K562 (cell line): ENCODE measurements around the gene CRABP1. TPM values are rescaled to one million over a fixed set of nuclear protein-coding genes. Genes with fewer than 3 reads are reported as not detected.

ENCODE experiments used
- ATAC-seq: fragments of 200-7000 bp; cut with Tn5 transposase; 3 replicates; pipeline ENCODE4 v1.9.1; 2020; ENCODE audit warnings: moderate library complexity
- BruUV-seq: library from RNA; stranded (reverse); fragments of 400-500 nt; replicated peaks from 2 replicates; lab custom pipeline; 2021; lab: Mats Ljungman, UMichigan
- CTCF ChIA-PET: fragments of 300-600 bp; formaldehyde crosslinking; extraction: SDS; loops from one replicate; lab custom pipeline; 2021; ENCODE audit warnings: low intra/inter-chr PET ratio; lab: Yijun Ruan, JAX
- POLR2A ChIA-PET: fragments of 300-600, 350-650 bp; sonication (Branson Sonifier 250); formaldehyde crosslinking; extraction: SDS; loops from one replicate; lab custom pipeline; 2021; ENCODE audit warnings: antibody characterized with exemption, inconsistent platforms; lab: Yijun Ruan, JAX
- DNase-seq, 4 experiments: peaks; one replicate each; pipeline versions ENCODE4 v3.0.0 to v3.0.0-alpha.2; 2011 to 2018; ENCODE audit warnings: low spot score in 3 of 4, mixed read lengths in 3 of 4; ENCODE audit errors: extremely low read depth in 1 of 4
- FAIRE-seq: peaks from 2 replicates; lab custom pipeline; 2011; peaks lifted over from hg19 to GRCh38; lab: Jason Lieb, UNC
- H2AFZ ChIP-seq: 2 replicates; pipeline ENCODE4 v1.6.0; 2011; ENCODE audit warnings: low read depth, low read length, control low read depth, inconsistent platforms
- H3K27ac ChIP-seq: fragments of 200-600 bp; 3 replicates; pipeline ENCODE4 v1.8.0; 2011; ENCODE audit warnings: low read depth, mild to moderate bottlenecking, control low read depth, inconsistent platforms, low read length, moderate library complexity, mixed read lengths; ENCODE audit errors: extremely low read depth
- H3K27me3 ChIP-seq, 2 experiments: fragments of 300-600 bp in 1 of 2; 2 replicates in 1 of 2; 3 replicates in 1 of 2; pipeline versions ENCODE4 v1.6.0 to v1.8.0; 2011; ENCODE audit warnings: inconsistent platforms in 2 of 2, low read length in 2 of 2, mild to moderate bottlenecking in 1 of 2, mixed read lengths in 1 of 2, moderate library complexity in 1 of 2; ENCODE audit not compliant: control insufficient read depth in 2 of 2, insufficient read depth in 2 of 2
- H3K36me3 ChIP-seq: fragments of 300-600 bp; 3 replicates; pipeline ENCODE4 v1.8.0; 2011; ENCODE audit warnings: mild to moderate bottlenecking, low read length, inconsistent platforms; ENCODE audit not compliant: control insufficient read depth, insufficient read depth
- H3K4me1 ChIP-seq, 2 experiments: fragments of 200-600 bp in 1 of 2; replicated peaks in 1 of 2; 2 replicates in 1 of 2; 3 replicates in 1 of 2; pipeline versions ENCODE4 v1.5.1 to v1.8.0; 2011; ENCODE audit warnings: inconsistent platforms in 2 of 2, low read length in 2 of 2, mild to moderate bottlenecking in 1 of 2, mixed read lengths in 1 of 2, moderate library complexity in 1 of 2; ENCODE audit not compliant: control insufficient read depth in 2 of 2, insufficient read depth in 2 of 2
- H3K4me2 ChIP-seq: 2 replicates; pipeline ENCODE4 v1.6.1; 2011; ENCODE audit warnings: low read length, control low read depth, inconsistent platforms, mixed read lengths; ENCODE audit not compliant: insufficient read depth
- H3K4me3 ChIP-seq: fragments of 200-600 bp; sonication (generic), shearing (Covaris generic); 2 replicates; pipeline ENCODE4 v1.5.1; 2016; ENCODE audit warnings: control low read depth, inconsistent platforms
- H3K79me2 ChIP-seq: fragments of 200-600 bp; 3 replicates; pipeline ENCODE4 v1.8.0; 2011; ENCODE audit warnings: low read length, inconsistent platforms; ENCODE audit not compliant: control insufficient read depth, insufficient read depth
- H3K9ac ChIP-seq, 2 experiments: 2 replicates each; pipeline versions ENCODE4 v1.6.0 to v1.6.1; 2011; ENCODE audit warnings: low read depth in 2 of 2, low read length in 2 of 2, control low read depth in 1 of 2, inconsistent platforms in 1 of 2, mild to moderate bottlenecking in 1 of 2, mixed read lengths in 1 of 2; ENCODE audit not compliant: insufficient read depth in 1 of 2
- H3K9me1 ChIP-seq: one replicate; pipeline ENCODE4 v1.6.0; 2011; ENCODE audit warnings: inconsistent platforms, mild to moderate bottlenecking, low read length, moderate library complexity; ENCODE audit not compliant: control insufficient read depth, insufficient read depth
- H3K9me3 ChIP-seq: replicated peaks from 2 replicates; pipeline ENCODE4 v1.5.1; 2011; ENCODE audit warnings: low read depth, low read length, inconsistent platforms; ENCODE audit not compliant: control insufficient read depth, insufficient read depth
- H4K20me1 ChIP-seq: replicated peaks from 2 replicates; pipeline ENCODE4 v1.6.1; 2011; ENCODE audit warnings: low read length, inconsistent platforms, mixed read lengths; ENCODE audit not compliant: control insufficient read depth, insufficient read depth
- ARID1B ChIP-seq: fragments of 450-650 bp; IDR thresholded peaks from 2 replicates; pipeline ENCODE4 v1.6.1; 2016; ENCODE audit warnings: antibody characterized with exemption, mild to moderate bottlenecking, inconsistent platforms
- CBX8 ChIP-seq: fragments of 200-600 bp; sonication (generic); IDR thresholded peaks from 2 replicates; pipeline ENCODE4 v1.6.1; 2012; ENCODE audit warnings: borderline replicate concordance, mixed run types, low read depth, mild to moderate bottlenecking, moderate library complexity, mixed read lengths, low read length, control low read depth, inconsistent platforms; ENCODE audit not compliant: poor library complexity, severe bottlenecking; ENCODE audit errors: extremely low read depth
- EHMT2 ChIP-seq: fragments of 450-650 bp; IDR thresholded peaks from 2 replicates; pipeline ENCODE4 v1.6.1; 2018; ENCODE audit warnings: antibody characterized with exemption
- EP300 ChIP-seq: IDR thresholded peaks from 2 replicates; pipeline ENCODE4 v1.6.1; 2012; ENCODE audit warnings: low read length, improper control_type of control experiment
- ESRRA ChIP-seq: fragments of 450-650 bp; IDR thresholded peaks from 2 replicates; pipeline ENCODE4 v1.6.1; 2014; ENCODE audit warnings: low read depth, mild to moderate bottlenecking, moderate library complexity, borderline replicate concordance
- FOXA1 ChIP-seq: fragments of 450-650 bp; IDR thresholded peaks from 2 replicates; pipeline ENCODE4 v1.6.1; 2016; ENCODE audit warnings: mild to moderate bottlenecking, borderline replicate concordance
- KLF16 ChIP-seq: IDR thresholded peaks from 2 replicates; pipeline ENCODE4 v1.6.1; 2016; ENCODE audit warnings: antibody characterized with exemption
- LARP7 ChIP-seq: fragments of 450-650 bp; IDR thresholded peaks from 2 replicates; pipeline ENCODE4 v1.6.1; 2016
- SMARCA4 ChIP-seq: fragments of 450-650 bp; IDR thresholded peaks from 2 replicates; pipeline ENCODE4 v1.6.1; 2016
- SNIP1 ChIP-seq: fragments of 450-650 bp; IDR thresholded peaks from 2 replicates; pipeline ENCODE4 v1.7.1; 2017; ENCODE audit warnings: low read depth, mild to moderate bottlenecking
- THRAP3 ChIP-seq: fragments of 450-650 bp; IDR thresholded peaks from 2 replicates; pipeline ENCODE4 v1.6.1; 2016; ENCODE audit warnings: mild to moderate bottlenecking, inconsistent platforms, borderline replicate concordance
- ZNF134 ChIP-seq: fragments of 250-450 bp; sonication (Bioruptor Pico); conservative IDR thresholded peaks from 2 replicates; pipeline ENCODE4 v1.4.0; 2020
- ZNF408 ChIP-seq: fragments of 250-450 bp; sonication (Bioruptor Pico); IDR thresholded peaks from 2 replicates; pipeline ENCODE4 v1.4.0; 2020; ENCODE audit warnings: low read depth, mild to moderate bottlenecking, moderate library complexity
- ZNF444 ChIP-seq: fragments of 250-450 bp; sonication (Bioruptor Pico); IDR thresholded peaks from 2 replicates; pipeline ENCODE4 v1.4.0; 2020; ENCODE audit warnings: mild to moderate bottlenecking, moderate library complexity
- ZNF76 ChIP-seq: fragments of 250-450 bp; sonication (Bioruptor Pico); IDR thresholded peaks from 2 replicates; pipeline ENCODE4 v1.4.0; 2020; ENCODE audit warnings: mild to moderate bottlenecking, moderate library complexity, borderline replicate concordance
- ZNF79 ChIP-seq: fragments of 250-450 bp; sonication (Bioruptor Pico); IDR thresholded peaks from 2 replicates; pipeline ENCODE4 v1.4.0; 2020; ENCODE audit warnings: low read depth, mild to moderate bottlenecking, moderate library complexity
- WGBS: fragments of 100-300 bp; shearing (Covaris generic); methylation state at CpG from one replicate; pipeline ENCODE4 v1.1.6; 2016; ENCODE audit warnings: low coverage, mixed read lengths; ENCODE audit not compliant: insufficient coverage; ENCODE audit errors: missing lambda C conversion rate; 5-methylcytosine and 5-hydroxymethylcytosine counted together
- in situ Hi-C: fragments of 300-500 bp; cut with MboI; formaldehyde crosslinking; loops from 4 replicates; pipeline ENCODE4 v1.15.0; 2018; ENCODE audit warnings: inconsistent platforms, mixed read lengths
- intact Hi-C: fragments of 100-400 bp; cut with micrococcal nuclease; formaldehyde crosslinking; loops from 2 replicates; pipeline ENCODE4 v1.14.2; 2022
- polyA plus RNA-seq, 8 experiments: library from polyadenylated mRNA; depleted of rRNA in 4 of 8; stranded (reverse) in 5 of 8; unstranded in 3 of 8; fragments of >200 nt; fragmentation: Nextera tagmentation in 2 of 8; fragmentation: Illumina TruSeq in 1 of 8; extraction: Ambion mirVana in 2 of 8; extraction: Trizol in 1 of 8; gene quantifications; 2 replicates each; pipeline versions ENCODE4 v1.2.1 to v1.2.3, GENCODE V29; 2011 to 2014; ENCODE audit warnings: inconsistent platforms in 1 of 8, missing spikeins in 1 of 8
- total RNA-seq, 7 experiments: library from RNA; depleted of rRNA in 6 of 7; stranded (reverse); fragments of >200 nt in 6 of 7; fragmentation: Illumina TruSeq in 2 of 7; extraction: Trizol in 2 of 7; gene quantifications; 2 replicates each; pipeline versions ENCODE4 v1.2.1 to v1.2.3, GENCODE V29; 2011 to 2021; ENCODE audit warnings: low replicate concordance in 1 of 7
- TF ChIP-seq, protein P1 (sequence below): fragments of 250-450 bp; sonication (Bioruptor Pico); IDR thresholded peaks from 2 replicates; pipeline ENCODE4 v1.5.0; 2021

Gene CRABP1
- total and polyA plus RNA-seq, 9 of the 15 experiments (the other 6 are each of a cell fraction or from before 2014, with no cell fraction given), result 0.60 TPM; not detected in 8

GRCh38 chr15:78321786-78322185 is 18.4 kb upstream of the CRABP1 start:
- no peak for TF ChIP-seq SNIP1
- TF ChIP-seq EP300, result no peak
- Histone ChIP-seq H3K4me1 (peaks cover 4 to 12% of the 10 kb centered on the region in 2 experiments; a peak in 4 of 5 replicates), H3K27ac (no peak overlapping the region), H3K79me2 (no peaks in the 10 kb centered on the region), H2AFZ (no peak overlapping the region), H4K20me1 (no peaks in the 10 kb centered on the region), H3K27me3 (peaks cover 3 to 31% of the 10 kb centered on the region in 2 experiments; a peak in 4 of 5 replicates), H3K9ac (no peak overlapping the region), H3K9me1 (peaks cover 2% of the 10 kb centered on the region), H3K4me2 (no peak overlapping the region), H3K4me3 (no peak overlapping the region), H3K9me3 (no peaks in the 10 kb centered on the region), H3K36me3 (no peaks in the 10 kb centered on the region)
- FAIRE-seq (no peak), ATAC-seq (no peak), DNase-seq (no peak)
- in situ Hi-C loops, result no loop called here
- BruUV-seq, result no TSS peak
- WGBS, result 33% methylated on average over 4 of the region's 4 CpGs
- intact Hi-C loops, result no loop called here
- CTCF ChIA-PET, result no interaction called here
- POLR2A ChIA-PET, result interaction anchor here (0.9 to 2.3 kb wide), 5 partner anchors 11 to 148 kb away, joined by 3 to 6 read pairs (median 4); no protein-coding TSS in a partner anchor

DNA sequence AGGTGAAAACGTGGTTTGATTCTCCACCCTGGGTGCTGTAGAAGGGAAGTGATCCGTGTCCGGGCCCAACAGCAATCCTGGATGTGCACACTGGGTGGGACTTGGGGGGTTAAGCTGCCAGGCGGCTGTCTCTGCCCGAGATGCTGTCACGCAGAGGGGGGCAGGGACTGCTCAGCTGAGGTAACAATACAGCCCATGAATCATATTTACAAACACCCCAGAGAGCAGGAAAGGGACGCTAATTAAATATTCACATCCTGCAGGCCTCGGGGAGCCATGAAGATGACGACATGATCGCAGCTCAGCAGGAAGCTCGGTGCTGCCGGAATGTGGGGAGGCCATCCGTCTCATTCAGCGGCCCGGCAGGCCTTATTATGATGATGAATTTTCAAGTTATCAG is 17.9 kb upstream of the CRABP1 start:
- H3K4me2 ChIP-seq, result no peak overlapping the region
- H3K9me3 ChIP-seq, result no peaks in the 10 kb centered on the region
- intact Hi-C loops (no loop called here), in situ Hi-C loops (no loop called here)
- FAIRE-seq, result no peak
- H4K20me1 ChIP-seq, result no peaks in the 10 kb centered on the region
- peaks cover 3 to 31% of the 10 kb centered on the region in 2 experiments; a peak in 4 of 5 replicates for H3K27me3 ChIP-seq
- no peak overlapping the region for H3K9ac ChIP-seq
- H3K4me3 ChIP-seq, result no peak overlapping the region
- peaks cover 0 to 7% of the 10 kb centered on the region in 2 experiments; a peak in 3 of 5 replicates for H3K4me1 ChIP-seq
- ATAC-seq, result no peak
- no peak overlapping the region for H2AFZ ChIP-seq
- no peak for DNase-seq
- H3K36me3 ChIP-seq, result no peaks in the 10 kb centered on the region
- H3K9me1 ChIP-seq, result no peaks in the 10 kb centered on the region
- WGBS, result 32% methylated on average over 12 of the region's 15 CpGs
- no peaks in the 10 kb centered on the region for H3K79me2 ChIP-seq
- H3K27ac ChIP-seq, result no peak overlapping the region
- ChIA-PET CTCF (no interaction called here), POLR2A (interaction anchor here (0.6 to 2.3 kb wide), 5 partner anchors 11 to 100 kb away, joined by 3 to 6 read pairs (median 4); no protein-coding TSS in a partner anchor)
- BruUV-seq, result no TSS peak
- TF ChIP-seq ESRRA (no peak), ARID1B (no peak), LARP7 (no peak), SMARCA4 (no peak), THRAP3 (no peak), FOXA1 (no peak), ZNF76 (no peak), ZNF408 (CRISPR knock-in tag) (no peak), EHMT2 (no peak), ZNF444 (no peak), KLF16 (no peak), CBX8 (no peak), ZNF79 (CRISPR knock-in tag) (no peak), ZNF134 (CRISPR knock-in tag) (no peak)
- TF ChIP-seq, protein P1, sequence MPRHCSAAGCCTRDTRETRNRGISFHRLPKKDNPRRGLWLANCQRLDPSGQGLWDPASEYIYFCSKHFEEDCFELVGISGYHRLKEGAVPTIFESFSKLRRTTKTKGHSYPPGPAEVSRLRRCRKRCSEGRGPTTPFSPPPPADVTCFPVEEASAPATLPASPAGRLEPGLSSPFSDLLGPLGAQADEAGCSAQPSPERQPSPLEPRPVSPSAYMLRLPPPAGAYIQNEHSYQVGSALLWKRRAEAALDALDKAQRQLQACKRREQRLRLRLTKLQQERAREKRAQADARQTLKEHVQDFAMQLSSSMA (CRISPR knock-in tag), result no peak
